A204.1 (cell line): ENCODE measurements around the gene GRIA2.
A peak's percentile ranks its signal among the peaks of the same experiment; 100 is the strongest.
"Not testable (repeated sequence)": the region's sequence is repeated elsewhere in the genome, so short reads cannot be mapped to it uniquely, and the experiment has no call there.

Experiments
- FAIRE-seq: peaks from 2 replicates; lab custom pipeline; 2012; peaks lifted over from hg19 to GRCh38; lab: Jason Lieb, UNC

GRIA2 gene

DNA sequence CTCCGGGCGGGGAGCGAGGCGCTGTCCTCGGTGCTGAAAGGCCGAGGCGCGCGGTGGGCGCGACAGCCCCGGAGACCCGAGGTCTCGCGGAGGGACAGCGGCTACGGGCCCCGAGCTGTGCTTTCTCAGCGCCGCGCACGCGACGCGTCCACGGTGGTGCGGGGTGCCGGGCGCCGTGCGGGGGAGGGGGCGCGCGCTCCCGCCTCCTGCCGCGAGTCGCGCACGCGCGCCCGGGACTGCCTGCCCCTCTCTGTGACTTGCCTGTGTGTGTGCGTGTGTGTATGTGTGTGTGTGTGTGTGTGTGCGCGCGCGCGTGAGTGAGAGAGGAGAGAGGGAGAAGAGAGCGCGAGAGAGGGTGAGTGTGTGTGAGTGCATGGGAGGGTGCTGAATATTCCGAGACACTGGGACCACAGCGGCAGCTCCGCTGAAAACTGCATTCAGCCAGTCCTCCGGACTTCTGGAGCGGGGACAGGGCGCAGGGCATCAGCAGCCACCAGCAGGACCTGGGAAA lies at the start of gene GRIA2:
Gene GRIA2 (plus strand): TSS at position 358 of the 511 bp plus-strand sequence. CDS start 315 bp downstream, outside the sequence.
- FAIRE-seq = no peak

DNA sequence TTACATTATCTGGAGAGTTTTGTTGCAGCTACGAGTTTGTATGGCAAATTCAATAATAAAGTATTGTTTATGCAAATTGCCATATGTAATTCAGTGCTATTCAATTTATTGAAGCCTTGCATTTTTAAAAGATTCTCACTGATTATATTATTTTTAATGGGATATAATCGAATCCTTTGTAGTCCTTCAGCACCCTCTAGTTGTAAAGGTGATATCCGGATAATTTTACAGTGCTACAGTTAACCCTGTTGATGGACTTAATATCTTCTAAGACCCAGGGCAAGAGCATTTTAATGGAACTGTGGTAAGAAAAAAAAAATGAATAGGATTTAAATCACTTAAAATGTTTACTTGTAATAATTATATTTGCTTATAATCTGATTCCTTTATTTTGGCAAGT lies 48.5 kb upstream of the GRIA2 start:
- peak; percentile 64 for FAIRE-seq

DNA sequence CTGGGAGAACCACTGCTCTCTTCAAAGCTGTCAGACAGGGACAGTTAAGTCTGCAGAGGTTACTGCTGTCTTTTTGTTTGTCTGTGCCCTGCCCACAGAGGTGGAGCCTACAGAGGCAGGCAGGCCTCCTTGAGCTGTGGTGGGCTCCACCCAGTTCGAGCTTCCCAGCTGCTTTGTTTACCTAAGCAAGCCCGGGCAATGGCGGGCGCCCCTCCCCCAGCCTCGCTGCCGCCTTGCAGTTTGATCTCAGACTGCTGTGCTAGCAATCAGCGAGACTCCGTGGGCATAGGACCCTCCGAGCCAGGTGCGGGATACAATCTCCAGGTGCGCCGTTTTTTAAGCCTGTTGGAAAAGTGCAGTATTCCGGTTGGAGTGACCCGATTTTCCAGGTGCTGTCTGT lies 40.3 kb upstream of the GRIA2 start:
- not testable (repeated sequence) for FAIRE-seq

DNA sequence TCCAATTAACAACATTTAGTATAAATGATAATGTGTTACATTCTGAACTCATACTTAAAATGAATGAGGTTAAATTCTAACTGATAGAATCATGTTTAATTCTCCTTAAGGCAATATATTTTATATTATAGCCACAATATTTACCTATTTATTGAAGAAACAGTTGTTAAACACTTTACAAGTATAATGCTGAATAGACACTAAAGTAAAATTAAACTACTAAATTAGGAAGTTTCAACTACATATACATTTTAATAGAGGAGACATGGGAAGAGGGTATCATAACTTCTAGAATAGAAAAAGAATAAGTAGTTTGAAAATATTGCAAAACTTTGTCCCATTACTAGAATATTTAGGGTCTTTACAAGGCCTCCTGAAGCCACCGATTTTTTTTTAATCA lies 36.2 kb upstream of the GRIA2 start:
- FAIRE-seq = no peak

DNA sequence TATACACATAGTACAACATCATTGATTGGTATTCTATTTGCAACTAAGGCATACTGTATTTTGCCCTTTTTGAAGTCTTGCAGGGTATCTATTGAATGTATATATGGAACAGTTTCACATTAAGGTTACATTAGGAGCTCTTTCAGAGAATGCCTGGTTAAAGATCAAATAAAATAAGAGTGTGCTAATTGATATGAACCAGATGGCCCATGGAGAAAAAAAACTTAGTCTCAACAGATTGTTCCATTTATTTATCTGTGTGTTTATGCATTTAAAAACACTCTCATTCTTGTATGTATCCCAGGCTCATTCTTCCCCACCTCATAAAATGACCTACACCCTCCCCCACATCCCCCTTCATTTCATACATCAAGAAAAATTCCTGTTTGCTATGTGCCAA lies 35.2 kb upstream of the GRIA2 start:
- FAIRE-seq = no peak

DNA sequence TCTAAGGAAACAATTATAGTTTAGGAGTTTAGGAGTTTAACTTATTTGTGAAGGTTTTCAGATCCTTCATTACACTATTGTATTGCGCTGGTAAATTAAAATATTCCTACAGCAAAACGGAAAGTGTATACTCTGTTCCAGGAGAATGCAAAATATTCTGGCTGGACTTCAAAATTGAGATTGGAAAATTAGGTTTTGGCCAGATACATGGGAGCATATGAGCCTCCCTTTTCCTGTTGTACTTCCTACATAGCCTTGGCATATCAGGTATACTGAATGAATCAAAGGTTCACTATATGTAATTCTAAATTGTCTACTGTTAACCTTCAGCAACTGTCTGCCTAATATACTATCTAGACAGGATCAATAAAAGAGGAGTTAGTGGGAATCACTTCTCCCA lies 25.2 kb upstream of the GRIA2 start:
- FAIRE-seq = no peak

DNA sequence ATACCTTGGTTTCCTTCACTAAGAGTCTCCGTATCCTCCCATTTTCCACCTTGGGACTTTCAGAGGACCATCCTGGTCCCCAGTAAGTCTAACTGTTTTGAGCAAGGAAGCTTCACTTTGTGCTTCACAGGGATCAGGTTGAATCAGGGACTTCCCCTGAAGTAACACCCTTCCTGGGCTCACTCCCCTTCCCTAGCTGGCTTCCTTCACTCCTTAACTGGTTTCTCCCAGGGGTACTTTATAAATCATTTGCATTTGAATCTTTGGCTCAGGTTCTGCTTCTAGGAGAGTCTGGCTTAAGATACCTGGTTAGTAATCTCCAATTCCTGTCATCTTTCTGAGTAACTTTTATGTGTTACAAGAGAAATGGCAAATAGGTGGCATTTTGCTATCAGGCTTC lies 24.5 kb upstream of the GRIA2 start:
- FAIRE-seq = no peak

DNA sequence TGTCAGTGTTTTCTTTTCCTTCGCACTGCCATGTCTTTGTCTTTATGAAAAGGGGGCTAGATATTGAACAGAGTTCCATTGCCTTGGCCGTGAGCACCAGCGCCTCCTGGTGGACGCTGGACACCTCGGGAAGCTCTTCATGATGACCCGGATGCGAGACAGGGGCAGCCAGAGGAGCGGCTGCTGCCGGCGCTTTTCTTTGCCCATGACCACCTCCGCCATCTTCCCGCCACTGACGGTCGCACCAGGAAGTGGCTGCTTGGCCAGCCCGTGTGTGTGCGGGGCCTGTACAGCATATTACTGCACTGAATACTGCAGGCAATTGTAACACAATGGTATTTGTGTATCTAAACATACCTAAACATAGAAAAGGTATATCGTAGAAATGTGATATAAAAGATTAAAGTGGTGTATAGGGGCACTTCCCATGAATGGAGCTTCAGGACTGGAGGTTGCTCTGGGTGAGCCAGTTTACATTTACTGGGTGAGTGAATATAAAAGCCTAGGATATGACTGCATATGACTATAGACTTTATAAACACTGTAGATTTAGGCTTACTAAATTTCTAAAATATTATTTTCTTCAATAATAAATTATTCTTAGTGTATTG lies 15.8 kb upstream of the GRIA2 start:
- no peak for FAIRE-seq

DNA sequence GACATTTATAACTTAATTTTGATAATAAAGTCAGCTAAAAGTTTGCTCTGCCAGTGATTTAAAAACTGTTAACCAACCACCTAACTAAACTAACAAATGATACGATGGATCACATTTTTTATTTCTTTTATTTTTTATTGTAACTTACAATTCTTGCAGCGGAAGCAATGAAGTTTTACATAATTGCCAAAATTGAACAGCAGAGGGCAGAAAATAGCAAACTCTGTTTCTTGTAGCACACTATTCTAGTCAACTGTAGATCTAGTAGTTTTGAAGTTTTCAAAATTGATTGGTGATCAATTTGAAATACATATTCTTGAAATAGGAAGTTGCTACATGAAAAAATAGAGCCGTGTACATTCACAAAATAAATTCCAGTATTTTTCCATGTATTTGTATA lies 2.8 kb upstream of the GRIA2 start:
- peak; percentile 94 for FAIRE-seq

DNA sequence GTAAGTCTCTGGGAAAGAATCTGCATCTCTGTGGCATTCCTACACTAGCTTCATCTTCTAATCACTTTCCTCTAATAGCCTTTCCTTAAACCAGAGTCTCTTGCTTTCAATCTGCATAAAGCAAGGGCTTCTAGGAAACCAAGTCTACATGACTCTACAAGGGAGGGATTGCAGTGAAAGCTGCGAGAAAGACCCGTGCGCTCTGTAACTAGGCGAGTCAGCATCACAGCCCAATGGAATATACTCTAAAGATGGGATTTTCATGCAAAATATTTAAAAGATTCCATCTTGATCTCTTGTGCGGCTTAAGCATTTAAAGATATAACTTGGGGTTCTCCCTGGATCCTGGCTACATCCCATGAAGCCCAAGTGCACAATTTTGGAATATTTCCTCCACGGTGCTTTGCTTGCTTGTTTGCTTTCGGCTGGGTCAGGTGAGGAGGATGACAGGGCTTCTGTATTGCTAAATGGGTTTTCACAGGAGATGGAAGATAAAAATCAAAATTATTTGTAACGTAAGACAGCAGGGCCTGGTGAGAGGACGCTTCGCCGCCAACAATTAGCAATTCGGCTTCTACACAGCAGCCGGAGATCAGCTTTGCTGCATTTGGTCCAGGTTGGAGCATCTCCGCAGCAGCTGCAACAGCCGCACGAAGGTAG lies 687 bp upstream of the GRIA2 start:
- no peak for FAIRE-seq

DNA sequence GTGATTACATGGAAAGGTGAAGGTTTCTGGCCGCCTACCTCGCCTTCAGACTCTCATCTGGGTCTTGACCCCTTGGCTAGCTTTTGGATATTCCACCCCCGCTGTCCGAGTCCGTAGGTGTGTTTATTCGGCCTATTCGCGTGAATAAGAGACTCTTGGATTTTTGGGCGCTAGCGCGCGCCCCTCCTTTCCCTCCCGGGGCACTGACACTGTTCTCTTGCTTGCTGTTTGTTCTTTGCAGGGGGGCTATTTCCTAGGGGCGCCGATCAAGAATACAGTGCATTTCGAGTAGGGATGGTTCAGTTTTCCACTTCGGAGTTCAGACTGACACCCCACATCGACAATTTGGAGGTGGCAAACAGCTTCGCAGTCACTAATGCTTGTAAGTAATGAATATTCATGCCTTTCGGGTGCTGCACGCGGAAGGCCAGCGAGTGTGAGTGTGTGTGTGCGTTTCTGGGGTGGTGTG lies 932 bp downstream of the GRIA2 start:
- FAIRE-seq = no peak

DNA sequence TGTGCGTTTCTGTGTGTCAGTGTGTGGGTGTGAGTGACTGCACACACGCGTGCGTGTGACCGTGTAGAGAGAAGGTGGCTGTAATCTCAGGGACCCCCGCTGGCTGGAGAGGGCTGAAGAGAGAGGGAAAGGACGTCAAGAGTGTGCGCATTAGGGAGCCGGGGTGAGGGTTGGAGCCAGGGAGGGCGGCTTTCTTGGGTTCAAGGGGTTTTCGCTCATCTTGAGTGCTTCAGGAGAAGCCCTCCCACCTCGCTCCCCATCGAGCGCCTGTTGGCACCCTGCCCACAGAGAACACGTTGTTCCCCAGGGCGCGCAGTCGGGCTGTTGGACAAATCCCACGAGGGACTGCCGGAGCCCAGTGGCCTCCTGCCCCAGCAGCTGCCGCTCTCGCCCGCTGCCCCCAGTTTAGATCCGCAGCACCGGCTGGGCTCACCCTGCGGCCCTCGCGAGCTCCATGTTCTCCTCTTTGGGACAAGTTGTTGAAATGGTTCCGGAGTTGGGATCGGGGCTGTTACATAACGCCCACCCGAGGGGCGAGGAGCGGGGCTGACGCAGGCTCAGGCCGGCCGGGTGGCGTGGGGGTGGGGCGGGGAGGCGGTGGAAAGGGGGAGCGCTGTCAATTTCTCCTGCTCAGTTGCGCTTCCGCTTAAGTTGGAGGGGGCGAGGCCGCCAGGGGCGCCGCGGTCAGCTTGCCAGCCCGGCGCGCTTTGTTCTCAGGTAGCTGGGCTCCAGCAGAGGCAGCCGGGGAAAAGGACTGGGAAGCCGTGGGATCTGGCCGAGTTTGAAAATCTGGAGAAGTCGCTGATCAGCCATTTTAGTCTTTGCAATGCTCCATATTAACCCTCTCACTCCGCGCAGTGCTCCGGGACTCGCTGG lies 1.6 kb downstream of the GRIA2 start:
- no peak for FAIRE-seq

DNA sequence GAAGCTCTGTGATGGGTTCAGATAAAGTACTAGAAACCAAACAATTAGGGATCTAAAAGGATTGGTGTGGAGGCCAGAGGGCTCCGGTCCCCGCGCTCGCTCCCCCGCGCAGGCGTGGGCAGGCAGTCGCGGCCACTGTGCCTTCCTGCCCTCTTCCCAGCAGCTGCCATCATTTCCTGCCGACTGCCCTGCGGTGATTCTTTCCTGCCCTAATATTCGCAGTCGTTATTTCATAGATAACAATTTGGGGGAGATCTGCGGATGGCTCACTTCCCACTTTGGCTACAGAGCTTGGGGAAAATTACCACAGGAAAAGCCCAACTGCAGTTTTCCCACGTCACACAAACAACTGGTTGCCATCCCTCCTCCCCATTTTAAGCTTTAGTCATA lies 2.2 kb downstream of the GRIA2 start:
- no peak for FAIRE-seq

DNA sequence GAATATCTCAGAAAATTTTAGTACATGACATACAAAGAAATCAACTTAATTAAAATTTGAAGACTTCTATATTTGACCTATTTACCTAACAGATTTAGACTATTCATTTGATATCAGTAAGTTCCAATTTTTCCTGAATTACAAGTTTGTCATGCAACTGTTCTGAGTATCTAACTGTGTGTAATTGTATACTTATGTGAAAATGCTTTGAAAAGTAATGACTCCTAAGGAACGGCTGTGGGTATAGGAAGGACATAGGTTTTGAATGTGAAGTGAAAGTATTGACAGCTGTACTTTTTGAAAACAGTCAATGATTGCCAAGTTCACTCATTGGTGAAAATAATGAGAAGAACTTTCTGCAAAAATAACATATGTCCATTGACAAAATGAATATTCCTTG lies 2.9 kb downstream of the GRIA2 start:
- FAIRE-seq = no peak

DNA sequence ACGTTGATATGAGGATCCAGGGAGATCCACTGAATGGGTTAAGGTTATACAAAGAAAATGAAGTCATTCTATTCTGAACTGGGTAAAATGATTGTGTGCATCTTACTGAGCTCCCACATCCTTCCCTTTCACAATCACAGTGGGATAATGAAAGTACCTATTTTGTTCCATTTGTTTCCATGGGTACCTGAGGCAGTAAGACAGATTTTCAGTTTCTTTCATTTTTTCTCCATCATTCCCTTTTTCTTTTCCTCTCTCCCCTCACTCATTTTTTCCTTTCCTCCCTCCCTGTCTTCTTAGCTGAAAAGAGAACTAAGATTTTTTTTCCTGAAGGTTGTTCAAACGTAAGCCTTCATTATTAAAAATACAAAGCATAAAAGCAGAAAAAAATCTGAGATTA lies 4.6 kb downstream of the GRIA2 start:
- no peak for FAIRE-seq

DNA sequence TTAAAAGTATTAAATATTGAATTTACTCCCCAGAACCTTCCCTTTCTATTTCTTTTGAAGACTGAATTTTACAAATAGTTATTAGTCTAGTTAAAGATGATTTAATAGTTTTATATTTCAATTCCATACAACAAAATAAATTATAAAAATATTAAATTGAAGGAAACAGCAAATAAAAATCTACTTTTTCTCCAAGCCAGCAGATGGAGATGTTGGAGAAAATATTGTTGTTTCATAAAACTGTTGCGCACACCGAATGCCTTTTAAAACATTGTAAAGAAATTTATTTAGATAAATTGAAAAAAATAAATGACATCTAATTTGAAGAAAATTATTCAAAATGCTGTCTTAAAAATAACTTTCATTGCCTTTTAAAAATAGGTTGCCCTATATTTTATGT lies 5.5 kb downstream of the GRIA2 start:
- FAIRE-seq = peak; percentile 73

DNA sequence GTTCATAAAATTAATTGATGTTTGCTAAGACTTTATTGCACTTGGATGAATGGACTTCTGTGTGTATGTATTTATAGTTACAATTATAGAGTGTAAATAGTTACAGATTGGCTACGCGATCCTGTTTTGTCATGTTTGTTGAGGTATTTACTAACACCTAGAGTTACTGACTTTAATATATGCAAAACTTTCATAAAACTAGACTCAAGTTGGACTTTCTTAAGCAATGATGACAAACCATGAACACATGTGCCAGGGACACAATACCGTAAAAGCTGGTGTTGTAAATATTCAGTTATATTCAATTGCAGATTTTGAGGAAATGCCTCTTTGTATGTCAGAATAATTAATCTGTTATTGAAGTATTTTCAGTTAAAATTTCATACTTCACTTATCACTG lies 6.1 kb downstream of the GRIA2 start:
- FAIRE-seq = no peak

DNA sequence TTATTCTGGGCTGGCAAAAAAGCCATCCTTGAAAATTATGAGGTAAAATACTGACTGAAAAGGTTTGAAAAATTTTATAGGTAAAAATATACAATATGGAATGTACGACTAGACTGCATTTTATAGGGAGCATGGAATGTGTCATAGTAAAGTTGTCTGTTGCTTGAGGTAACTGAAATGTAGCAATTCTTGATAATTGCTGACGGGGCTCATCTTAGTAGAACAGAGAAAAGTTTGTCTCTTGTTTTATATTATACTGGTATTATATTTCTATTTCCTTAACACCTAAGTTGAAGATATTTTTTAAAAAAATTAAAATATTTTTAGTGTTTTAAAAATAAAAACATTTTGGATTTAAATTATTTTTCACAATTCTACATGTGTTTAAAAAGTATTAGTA lies 11.0 kb downstream of the GRIA2 start:
- peak; percentile 82 for FAIRE-seq

DNA sequence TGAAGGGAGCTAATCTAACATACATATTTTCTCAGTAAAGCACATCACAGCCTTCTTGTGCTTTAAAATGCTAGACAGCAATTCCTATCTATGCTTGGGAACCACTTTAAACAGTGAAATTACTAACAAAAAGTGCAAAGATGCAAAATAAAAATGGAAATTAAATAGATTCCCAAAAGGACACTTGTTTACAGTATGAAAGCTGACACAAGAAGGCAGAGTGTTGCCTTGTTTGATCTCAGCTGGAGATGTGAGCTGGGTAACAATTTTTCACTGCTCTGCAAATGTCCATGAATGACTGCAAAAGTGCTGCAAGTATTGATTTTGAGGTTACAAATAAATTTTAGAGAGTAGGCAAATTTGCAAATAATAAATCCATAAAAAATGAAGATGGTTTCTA lies 22.3 kb downstream of the GRIA2 start:
- FAIRE-seq = no peak

DNA sequence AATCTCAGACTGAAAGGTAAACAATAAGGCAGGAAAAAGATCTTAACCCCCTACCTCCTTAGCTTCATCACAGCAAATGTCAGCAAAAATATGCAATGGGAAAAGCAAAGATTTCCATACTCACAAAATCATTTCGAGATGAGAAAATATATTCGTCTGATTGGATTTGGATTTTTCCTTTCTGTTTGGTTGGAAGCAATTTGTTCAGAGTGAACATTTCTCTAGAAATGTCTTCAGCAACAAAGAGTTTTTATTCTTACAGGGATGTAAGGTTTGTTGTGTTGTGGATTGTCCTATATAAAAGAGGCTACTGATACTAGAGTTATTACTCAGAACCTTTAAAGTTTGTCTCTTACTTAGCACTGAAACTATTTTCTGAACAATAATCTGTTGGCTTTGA lies 23.8 kb downstream of the GRIA2 start:
- FAIRE-seq = no peak

DNA sequence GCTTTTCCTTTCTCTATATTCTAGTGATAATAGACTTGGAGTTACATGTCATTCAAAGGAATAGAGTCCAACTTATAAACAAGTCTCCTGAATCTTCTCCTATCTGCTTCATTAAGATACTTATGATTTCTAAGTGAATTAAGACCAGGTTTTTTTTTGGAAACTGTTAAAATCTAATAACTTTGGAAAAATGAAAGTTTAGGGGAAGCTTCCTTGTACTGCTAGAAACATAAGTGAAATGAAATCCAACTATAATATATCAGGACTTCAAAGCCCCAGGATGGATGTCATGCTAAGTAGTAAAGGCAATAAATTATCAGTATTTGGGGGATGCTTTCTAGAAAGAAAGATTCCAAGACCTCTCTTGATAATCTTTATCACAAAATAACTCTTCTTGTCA lies 24.8 kb downstream of the GRIA2 start:
- no peak for FAIRE-seq

DNA sequence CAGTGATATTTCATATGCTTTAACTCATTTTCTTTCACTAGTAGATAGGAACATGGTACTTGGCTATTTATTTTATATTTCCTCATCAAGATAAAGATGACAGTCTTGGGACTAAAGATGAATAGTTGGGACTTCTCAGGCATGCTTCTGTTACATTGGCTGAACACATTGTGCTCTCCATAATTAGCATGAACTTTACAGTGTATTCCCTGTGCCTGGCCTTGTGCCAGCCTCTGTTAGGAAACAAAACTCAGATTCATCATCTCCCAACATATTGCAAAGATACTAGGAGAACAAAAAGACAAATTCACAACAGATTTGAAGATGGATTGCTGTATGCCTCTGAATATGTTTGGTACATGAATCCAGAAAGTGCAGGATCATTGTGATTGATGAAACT lies 26.4 kb downstream of the GRIA2 start:
- no peak for FAIRE-seq

DNA sequence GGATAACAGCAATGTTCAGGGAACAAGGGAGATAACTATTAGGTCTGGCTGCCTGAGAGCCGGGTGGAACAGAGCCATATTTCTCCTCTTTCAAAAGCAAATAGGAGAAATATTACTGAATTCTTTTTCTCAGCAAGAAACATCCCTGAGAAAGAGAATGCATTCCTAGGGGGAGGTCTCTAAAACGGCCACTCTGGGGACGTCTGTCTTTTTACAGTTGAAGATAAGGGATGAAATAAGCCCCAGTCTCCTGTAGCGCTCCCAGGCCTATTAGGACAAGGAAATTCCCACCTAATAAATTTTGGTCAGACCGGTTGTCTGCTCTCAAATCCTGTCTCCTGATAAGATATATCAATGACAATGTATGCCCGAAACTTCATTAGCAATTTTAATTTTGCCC lies 37.6 kb downstream of the GRIA2 start:
- not testable (repeated sequence) for FAIRE-seq
